NB4 (cell line): ENCODE results near the gene RNASET2.

ENCODE experiments used
- MYC ChIP-seq: IDR thresholded peaks from 2 replicates; pipeline ENCODE4 v1.6.1; 2011; ENCODE audit warnings: low read depth, low read length
- TF ChIP-seq, protein P1 (sequence below): IDR thresholded peaks from one replicate; pipeline ENCODE4 v1.5.1; 2012; ENCODE audit warnings: low read depth, low read length

DNA sequence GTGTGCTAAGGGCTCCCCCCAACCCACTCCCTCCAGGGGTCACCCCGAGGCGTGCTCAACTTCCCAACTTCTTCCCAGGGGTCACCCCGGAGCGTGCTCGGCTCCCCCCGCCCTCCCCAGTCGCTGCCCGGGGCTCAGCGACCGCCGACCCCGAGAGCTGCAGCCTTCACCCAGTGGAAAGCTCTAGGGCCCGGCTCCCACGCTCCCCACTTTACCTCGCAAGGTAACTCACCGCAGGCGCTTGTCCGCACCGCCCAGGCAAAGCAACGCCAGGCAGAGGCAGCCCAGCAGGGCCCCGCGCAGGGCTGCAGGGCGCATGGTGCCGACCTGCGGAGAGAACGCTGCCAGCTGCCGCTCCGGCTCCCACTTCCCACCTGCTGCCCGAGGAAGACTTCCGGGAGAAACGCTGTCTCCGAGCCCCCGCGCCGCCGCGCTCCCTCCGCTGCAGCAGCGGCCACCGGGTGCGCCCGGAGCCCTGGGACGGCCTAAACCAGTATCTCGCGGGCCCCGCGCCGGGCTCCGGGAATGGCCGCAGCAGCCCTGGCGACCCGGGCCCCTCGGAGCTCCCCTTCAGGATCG lies 396 bp downstream of the RNASET2 start:
- TF ChIP-seq, protein P1, sequence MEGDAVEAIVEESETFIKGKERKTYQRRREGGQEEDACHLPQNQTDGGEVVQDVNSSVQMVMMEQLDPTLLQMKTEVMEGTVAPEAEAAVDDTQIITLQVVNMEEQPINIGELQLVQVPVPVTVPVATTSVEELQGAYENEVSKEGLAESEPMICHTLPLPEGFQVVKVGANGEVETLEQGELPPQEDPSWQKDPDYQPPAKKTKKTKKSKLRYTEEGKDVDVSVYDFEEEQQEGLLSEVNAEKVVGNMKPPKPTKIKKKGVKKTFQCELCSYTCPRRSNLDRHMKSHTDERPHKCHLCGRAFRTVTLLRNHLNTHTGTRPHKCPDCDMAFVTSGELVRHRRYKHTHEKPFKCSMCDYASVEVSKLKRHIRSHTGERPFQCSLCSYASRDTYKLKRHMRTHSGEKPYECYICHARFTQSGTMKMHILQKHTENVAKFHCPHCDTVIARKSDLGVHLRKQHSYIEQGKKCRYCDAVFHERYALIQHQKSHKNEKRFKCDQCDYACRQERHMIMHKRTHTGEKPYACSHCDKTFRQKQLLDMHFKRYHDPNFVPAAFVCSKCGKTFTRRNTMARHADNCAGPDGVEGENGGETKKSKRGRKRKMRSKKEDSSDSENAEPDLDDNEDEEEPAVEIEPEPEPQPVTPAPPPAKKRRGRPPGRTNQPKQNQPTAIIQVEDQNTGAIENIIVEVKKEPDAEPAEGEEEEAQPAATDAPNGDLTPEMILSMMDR: no peak
- no peak for TF ChIP-seq MYC
